22Rv1 (cell line): Measurements from ENCODE around the gene NPY2R.

Experiments used
- H3K27ac ChIP-seq: fragments of 450-650 bp; 2 replicates; pipeline ENCODE4 v1.5.1; 2017
- ZFX ChIP-seq: fragments of 450-650 bp; IDR thresholded peaks from 2 replicates; pipeline ENCODE4 v1.6.1; 2017; ENCODE audit warnings: antibody characterized with exemption, borderline replicate concordance
- TF ChIP-seq, protein P1 (sequence below): fragments of 450-650 bp; IDR thresholded peaks from 2 replicates; pipeline ENCODE4 v1.5.1; 2017; ENCODE audit warnings: mild to moderate bottlenecking

Gene NPY2R

DNA sequence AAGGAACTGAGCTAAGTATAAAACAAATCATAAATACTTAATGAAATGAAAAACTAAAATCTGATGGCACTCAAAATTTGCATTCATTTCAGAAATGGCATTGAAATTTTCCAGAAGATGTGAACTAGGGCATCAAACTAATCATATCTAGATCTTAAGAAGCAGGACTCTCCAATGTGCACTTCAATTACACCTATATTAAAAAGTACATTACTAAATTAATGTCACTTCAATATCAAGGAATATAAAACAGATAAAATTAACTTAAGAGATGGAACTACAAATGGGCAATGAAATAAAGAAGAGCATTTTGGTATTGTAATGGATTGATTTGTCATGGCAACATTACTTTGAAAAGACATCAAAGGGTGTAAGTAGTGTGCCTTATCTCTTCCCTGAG lies 20.3 kb downstream of the NPY2R start:
- TF ChIP-seq ZFX = no peak
- TF ChIP-seq, protein P1, sequence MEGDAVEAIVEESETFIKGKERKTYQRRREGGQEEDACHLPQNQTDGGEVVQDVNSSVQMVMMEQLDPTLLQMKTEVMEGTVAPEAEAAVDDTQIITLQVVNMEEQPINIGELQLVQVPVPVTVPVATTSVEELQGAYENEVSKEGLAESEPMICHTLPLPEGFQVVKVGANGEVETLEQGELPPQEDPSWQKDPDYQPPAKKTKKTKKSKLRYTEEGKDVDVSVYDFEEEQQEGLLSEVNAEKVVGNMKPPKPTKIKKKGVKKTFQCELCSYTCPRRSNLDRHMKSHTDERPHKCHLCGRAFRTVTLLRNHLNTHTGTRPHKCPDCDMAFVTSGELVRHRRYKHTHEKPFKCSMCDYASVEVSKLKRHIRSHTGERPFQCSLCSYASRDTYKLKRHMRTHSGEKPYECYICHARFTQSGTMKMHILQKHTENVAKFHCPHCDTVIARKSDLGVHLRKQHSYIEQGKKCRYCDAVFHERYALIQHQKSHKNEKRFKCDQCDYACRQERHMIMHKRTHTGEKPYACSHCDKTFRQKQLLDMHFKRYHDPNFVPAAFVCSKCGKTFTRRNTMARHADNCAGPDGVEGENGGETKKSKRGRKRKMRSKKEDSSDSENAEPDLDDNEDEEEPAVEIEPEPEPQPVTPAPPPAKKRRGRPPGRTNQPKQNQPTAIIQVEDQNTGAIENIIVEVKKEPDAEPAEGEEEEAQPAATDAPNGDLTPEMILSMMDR = no peak

GRCh38 chr4:155232432-155232831 lies 24.0 kb downstream of the NPY2R start:
- H3K27ac ChIP-seq = no peak overlapping the region
- TF ChIP-seq, protein P1 = no peak
- TF ChIP-seq ZFX = no peak

More for the DNA sequence above, 20.3 kb downstream of the NPY2R start:
- no peak overlapping the region for H3K27ac ChIP-seq

- H3K27ac ChIP-seq = no peak overlapping the region
- TF ChIP-seq, protein P1 = no peak
- TF ChIP-seq ZFX = no peak
Measured at GRCh38 chr4:155234206-155234605, 25.8 kb downstream of the NPY2R start.

DNA sequence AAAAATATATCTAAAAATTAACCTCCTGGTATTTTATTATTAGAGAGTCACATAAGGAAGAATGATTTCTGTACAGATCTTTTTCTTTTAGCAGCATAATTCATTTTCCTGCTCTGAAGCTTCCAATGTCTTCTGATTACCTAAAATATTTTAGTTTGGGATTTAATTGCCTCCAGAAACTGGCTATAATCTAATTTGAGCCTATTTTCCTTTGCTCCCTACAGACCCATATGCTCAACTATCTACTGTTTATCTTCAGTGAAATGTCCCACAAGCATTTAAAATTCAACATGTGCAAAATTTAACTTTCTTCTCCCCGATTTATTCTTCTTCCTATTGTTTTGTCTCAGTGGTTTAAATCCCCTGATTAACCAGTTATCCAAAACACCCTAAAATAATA lies 29.1 kb downstream of the NPY2R start:
- H3K27ac ChIP-seq = no peak overlapping the region
- TF ChIP-seq, protein P1 = no peak
- no peak for TF ChIP-seq ZFX

DNA sequence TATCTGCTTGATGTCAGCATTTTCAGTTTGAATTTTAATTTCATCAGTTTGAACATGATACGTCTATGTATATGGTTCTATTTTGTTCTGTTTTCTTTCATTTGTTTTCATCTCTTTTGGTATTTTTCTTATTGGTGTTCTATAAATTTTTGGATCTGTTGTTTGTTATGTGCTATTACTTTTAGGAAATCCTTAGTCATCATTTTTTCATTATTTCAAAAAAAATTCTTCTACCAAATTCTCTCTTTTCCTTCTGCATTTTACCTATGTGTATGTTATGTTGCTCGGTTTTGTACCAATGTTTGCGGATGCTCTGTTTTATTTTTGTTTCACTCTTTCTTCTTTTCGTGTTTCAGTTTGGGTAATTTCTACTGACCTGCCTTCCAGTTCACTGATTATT lies 32.8 kb downstream of the NPY2R start:
- no peak overlapping the region for H3K27ac ChIP-seq
- TF ChIP-seq, protein P1 = no peak
- TF ChIP-seq ZFX = no peak

- no peak overlapping the region for H3K27ac ChIP-seq
- no peak for TF ChIP-seq ZFX
- TF ChIP-seq, protein P1 = no peak
Measured at GRCh38 chr4:155241664-155242063, 33.2 kb downstream of the NPY2R start.

- TF ChIP-seq, protein P1 = no peak
- H3K27ac ChIP-seq = no peak overlapping the region
Measured at GRCh38 chr4:155245105-155245504, 36.7 kb downstream of the NPY2R start.
